ENCODE results near the gene GBA3.

Gene GBA3

DNA sequence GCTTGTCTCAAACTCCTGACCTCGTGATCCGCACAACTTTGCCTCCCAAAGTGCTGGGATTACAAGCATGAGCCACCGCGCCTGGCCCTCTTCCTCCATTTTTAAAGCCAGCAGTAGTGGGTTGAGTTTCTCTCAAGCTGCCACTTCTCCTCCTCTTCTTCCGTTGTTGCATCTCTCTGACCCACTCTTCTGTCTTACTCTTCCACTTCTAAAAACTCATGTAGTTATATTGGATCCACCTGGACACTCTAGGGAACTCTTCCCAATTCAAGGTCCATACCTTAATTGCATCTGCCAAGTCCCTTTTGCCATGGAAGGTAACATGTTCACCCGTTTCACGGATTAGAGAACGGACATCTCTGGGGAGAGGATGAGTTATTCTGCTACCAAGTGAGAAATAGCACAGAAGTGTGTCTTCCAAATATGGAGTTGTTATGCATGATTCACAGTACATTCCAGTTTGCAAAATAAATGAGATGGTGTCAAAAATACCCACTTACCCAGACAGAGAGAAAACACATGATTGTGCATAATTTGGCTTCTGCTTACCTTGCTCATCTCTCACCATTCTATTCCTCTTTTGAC lies 51.8 kb downstream of the GBA3 start:
- TF ChIP-seq, protein P1, sequence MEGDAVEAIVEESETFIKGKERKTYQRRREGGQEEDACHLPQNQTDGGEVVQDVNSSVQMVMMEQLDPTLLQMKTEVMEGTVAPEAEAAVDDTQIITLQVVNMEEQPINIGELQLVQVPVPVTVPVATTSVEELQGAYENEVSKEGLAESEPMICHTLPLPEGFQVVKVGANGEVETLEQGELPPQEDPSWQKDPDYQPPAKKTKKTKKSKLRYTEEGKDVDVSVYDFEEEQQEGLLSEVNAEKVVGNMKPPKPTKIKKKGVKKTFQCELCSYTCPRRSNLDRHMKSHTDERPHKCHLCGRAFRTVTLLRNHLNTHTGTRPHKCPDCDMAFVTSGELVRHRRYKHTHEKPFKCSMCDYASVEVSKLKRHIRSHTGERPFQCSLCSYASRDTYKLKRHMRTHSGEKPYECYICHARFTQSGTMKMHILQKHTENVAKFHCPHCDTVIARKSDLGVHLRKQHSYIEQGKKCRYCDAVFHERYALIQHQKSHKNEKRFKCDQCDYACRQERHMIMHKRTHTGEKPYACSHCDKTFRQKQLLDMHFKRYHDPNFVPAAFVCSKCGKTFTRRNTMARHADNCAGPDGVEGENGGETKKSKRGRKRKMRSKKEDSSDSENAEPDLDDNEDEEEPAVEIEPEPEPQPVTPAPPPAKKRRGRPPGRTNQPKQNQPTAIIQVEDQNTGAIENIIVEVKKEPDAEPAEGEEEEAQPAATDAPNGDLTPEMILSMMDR (conservative IDR thresholded peaks at IDR 0.05; ENCODE audit: low read depth), result no peak
- CTCF ChIA-PET, result no interaction called here

DNA sequence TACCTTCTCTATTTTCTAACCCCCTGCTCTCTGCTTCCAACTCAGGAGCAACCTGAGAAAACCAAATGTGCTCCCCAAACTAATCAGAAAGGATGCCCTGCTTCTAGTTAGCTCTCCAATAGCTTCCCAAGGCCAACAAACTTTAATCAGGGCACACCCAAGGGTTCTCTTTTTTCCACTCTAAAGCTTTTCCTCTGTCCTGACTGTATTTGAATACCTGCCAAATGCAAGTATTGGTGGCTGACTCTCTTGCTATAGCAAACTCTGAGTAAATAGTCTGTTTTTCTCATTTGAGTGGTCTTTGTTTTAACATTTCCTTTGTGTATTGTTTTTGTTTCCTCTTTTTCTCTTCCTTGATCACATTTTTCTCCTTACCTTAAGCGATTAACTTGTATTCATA lies 52.5 kb downstream of the GBA3 start:
- ChIA-PET POLR2A (ENCODE audit: low non-redundant PET) (no interaction called here), CTCF (no interaction called here)
- no peak overlapping the region for H3K27ac ChIP-seq
- TF ChIP-seq, protein P1 (conservative IDR thresholded peaks at IDR 0.05; ENCODE audit: low read depth), result no peak
- DNase-seq (ENCODE audit: low spot score), result no peak

More for the DNA sequence above, 51.8 kb downstream of the GBA3 start:
- no peak overlapping the region for H3K27ac ChIP-seq
- no peak for DNase-seq (ENCODE audit: low spot score)
- POLR2A ChIA-PET (ENCODE audit: low non-redundant PET), result no interaction called here

DNA sequence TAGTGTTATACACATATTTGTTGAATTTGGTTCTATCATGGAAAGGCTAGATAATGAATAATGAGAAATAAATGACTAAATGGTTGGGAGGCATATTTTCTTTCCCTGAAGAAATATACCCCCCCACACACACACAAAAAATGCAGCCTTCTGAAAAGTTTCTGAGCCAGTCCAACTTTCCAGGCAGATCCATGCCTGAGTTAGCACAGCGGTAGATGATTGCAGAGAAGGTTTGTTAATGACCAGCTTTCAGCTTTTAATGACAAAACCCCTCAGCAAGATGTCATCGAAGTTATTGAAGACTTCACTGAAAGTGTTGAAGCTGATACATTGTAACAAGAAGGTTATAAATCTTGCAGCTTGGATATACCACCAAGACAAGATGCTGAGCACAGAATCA lies 61.4 kb downstream of the GBA3 start:
- H3K27ac ChIP-seq, result no peak overlapping the region
- POLR2A ChIA-PET (ENCODE audit: low non-redundant PET), result no interaction called here
- CTCF ChIA-PET, result no interaction called here
- TF ChIP-seq, protein P1 (conservative IDR thresholded peaks at IDR 0.05; ENCODE audit: low read depth), result no peak
- no peak for DNase-seq (ENCODE audit: low spot score)

DNA sequence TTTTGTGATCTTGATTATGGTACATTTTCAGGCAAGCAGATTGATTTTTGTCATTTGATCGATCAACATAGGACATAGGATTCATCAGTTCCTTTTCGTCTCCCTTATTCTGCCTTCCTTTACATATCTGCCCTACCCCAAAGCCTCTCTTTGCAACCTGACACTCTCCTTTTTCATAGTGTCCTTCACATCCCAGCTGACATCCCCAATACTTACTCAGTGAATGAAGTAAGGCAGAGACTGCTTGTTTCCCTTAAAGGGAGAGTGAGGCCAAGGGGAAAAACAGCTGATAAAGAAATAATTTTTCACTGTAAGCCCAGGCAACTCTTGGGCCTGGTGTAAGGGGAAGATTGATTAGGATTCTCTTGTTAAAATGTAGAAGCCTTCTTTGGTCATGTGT lies 69.8 kb downstream of the GBA3 start:
- ChIA-PET POLR2A (ENCODE audit: low non-redundant PET) (no interaction called here), CTCF (interaction anchor here (0.5 kb wide), 1 partner anchor 1356 kb away, joined by 3 read pairs; no protein-coding TSS in a partner anchor)
- DNase-seq (ENCODE audit: low spot score), result no peak
- H3K27ac ChIP-seq, result no peak overlapping the region
- TF ChIP-seq, protein P1 (conservative IDR thresholded peaks at IDR 0.05; ENCODE audit: low read depth), result no peak

DNA sequence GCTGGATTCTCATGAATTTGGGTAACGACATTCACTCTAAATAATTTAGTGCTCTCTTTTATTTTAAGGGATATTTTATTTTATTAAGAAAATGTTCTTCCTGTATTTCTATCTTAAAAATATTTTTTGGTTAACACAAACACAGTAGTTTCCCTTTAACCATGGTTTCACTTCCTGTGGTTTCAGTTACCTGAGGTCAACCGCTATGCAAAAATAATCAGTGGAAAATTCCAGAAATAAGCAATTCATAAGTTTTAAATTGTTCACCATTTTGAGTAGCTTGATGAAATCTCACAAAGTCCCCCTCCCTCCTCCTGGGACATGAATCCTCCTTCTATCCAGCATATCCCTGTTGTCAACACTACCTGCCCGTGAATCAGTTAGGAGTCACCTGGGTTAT lies 71.4 kb downstream of the GBA3 start:
- no peak for DNase-seq (ENCODE audit: low spot score)
- no peak overlapping the region for H3K27ac ChIP-seq
- ChIA-PET POLR2A (ENCODE audit: low non-redundant PET) (no interaction called here), CTCF (interaction anchor here (0.6 to 1.2 kb wide), 2 partner anchors 266 to 288 kb away, joined by 3 to 4 read pairs; no protein-coding TSS in a partner anchor)
- TF ChIP-seq, protein P1 (conservative IDR thresholded peaks at IDR 0.05; ENCODE audit: low read depth), result no peak

DNA sequence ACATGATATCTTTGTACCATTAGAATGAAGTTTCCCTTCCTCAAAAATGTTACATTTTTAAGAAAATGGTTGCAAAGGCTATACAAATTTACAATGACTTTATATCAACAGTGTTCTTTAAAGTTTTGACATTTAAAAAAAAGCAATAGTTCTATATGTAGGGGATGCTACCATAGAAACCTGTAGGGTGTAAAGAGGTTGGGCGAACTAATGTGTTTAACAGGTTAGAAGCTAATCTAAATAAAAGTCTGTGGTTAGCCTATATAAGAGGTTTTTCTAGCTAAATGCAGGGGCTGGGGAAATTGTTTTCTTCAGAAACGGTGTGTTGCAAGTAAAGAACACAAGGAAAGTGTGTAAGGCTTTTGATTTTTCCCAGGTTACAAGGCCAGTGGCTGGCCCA lies 73.3 kb downstream of the GBA3 start:
- no peak for DNase-seq (ENCODE audit: low spot score)
- TF ChIP-seq, protein P1 (conservative IDR thresholded peaks at IDR 0.05; ENCODE audit: low read depth), result no peak
- no peak overlapping the region for H3K27ac ChIP-seq
- ChIA-PET POLR2A (ENCODE audit: low non-redundant PET) (no interaction called here), CTCF (no interaction called here)
